Right lobe of liver (tissue), 4 donors: ENCODE results near the gene XCL1.

Experiments
- CTCF ChIP-seq, 4 donors: fragments of 200-600 bp in 3 of 4; fragments of 450-650 bp in 1 of 4; IDR thresholded peaks; one replicate each; pipeline versions ENCODE4 v1.5.1 to v1.8.0; 2016 to 2022; ENCODE audit warnings: antibody characterized with exemption in 4 of 4, mild to moderate bottlenecking in 2 of 4
- POLR2A ChIP-seq: fragments of 450-650 bp; IDR thresholded peaks from one replicate; pipeline ENCODE4 v1.6.1; 2017; ENCODE audit warnings: antibody characterized with exemption, mild to moderate bottlenecking
- donor health status: DM: no; HTN: no; CAD: no.
- donor health status: DM: no; HTN: no; CAD: no.
- donor health status: DM: no; HTN: yes; CAD: no.

- TF ChIP-seq CTCF (IDR thresholded peaks at IDR 0.05), result no peak
- no peak for TF ChIP-seq POLR2A
Observed at GRCh38 chr1:168582688-168583336, 6.4 kb downstream of the XCL1 start.
